Stimulated activated CD4-positive, alpha-beta T cell treated with anti-CD3 and anti-CD28 coated beads, Interleukin-2, amount 100 ng/mL, for 48 hours (primary cell): ENCODE results near the gene MCM3.
A peak's percentile ranks its signal among the peaks of the same experiment; 100 is the strongest.

Experiments
- DNase-seq, 2 donors: peaks; one replicate each; pipeline ENCODE4 v3.0.0-alpha.2; 2020

MCM3 gene

DNA sequence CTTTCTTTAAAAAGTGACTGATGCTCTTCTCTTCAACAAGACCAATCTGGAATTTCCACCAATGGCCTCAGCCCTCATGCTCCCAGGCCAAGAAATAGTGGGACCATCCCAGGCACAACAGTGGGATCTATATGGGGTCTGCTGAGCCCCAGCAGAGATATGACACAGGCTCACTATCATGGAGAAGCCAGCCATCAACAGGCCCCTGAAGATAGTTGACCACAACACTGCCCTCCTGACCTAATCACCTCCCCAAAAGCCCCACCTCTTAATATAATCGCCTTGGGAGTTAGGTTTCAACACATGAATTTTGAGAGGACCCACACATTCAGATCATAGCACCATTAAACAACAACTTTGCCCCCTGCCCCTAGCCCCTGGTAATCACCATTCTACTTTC lies 16.8 kb upstream of the MCM3 start:
- DNase-seq = no peak

DNA sequence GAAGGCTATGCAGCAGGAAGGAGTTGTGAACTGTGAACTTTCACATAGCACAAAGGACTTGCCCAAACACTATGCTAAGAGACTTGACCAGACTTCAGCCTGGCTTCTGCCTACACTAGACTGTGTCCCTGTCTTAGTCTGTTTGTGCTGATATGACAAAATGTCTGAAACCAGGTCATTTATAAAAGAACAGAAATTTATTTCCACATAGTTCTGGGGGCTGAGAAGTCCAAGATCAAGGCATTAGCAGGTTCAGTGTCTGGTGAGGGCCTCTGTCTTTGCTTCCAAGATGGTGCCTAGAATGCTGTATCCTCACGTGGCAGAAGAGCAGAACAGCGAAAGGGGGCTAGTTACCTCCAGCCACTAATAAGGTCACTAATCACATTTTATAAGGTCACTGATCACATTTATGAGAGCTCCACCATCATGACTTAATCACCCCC lies 16.0 kb upstream of the MCM3 start:
- DNase-seq = no peak

- no peak for DNase-seq
Observed at GRCh38 chr6:52299653-52300052, 15.1 kb upstream of the MCM3 start.

DNA sequence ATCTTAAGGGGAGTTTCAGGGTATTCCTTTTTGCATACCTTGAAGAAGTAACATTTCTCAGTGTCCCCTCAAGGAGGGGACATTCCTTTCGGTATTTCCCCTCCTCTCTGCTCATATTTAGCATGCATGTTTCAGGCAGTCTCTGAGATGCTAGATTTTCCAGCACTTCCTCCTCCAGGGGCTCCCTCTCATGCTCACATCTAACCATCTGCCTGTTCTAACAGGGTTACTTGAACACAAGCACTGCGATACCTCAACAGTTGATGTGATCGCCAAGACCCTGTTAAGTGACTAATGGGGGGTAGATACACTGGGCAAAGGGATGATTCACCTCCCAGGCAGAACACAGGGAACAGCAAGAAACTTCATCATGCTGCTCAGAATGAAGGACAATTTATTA lies 12.9 kb upstream of the MCM3 start:
- DNase-seq = no peak

DNA sequence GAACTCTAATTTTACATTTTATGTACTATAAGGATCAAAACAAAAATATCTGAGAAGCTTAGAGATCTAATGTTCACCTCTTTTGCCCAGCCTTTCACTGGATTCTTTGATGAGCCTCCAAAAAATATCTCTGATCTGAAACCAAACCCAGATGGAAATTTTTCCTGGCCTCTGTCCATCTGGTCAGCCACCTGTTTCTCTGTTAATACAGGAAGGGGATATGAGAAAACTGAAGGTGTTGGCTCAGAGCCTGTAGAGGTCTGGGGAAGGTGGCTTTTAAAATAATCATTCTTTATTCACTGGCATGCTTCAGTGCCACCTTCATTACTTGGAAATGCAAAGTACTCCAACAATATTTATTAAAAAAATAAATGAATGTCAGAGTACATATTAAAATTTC lies 8.5 kb upstream of the MCM3 start:
- DNase-seq = no peak

GRCh38 chr6:52288841-52289240 lies 4.3 kb upstream of the MCM3 start:
- DNase-seq = no peak

DNA sequence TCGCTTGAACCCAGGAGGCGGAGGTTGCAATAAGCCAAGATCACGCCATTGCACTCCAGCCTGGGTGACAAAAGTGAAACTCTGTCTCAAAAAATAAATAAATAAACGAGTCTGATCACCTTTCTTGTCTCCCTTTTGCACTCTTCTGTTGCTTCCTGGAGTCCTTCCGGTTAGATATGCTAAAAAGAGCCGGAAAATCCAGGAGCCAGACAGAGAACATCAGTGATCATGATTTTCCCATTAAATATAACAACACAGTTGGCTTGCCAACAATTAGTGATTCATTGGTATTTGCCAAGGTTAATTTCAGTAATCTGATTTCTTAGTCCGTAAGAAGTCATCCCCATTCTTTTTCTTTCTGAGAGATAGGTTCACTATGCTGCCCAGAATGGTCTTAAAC lies 3.7 kb upstream of the MCM3 start:
- DNase-seq = no peak

DNA sequence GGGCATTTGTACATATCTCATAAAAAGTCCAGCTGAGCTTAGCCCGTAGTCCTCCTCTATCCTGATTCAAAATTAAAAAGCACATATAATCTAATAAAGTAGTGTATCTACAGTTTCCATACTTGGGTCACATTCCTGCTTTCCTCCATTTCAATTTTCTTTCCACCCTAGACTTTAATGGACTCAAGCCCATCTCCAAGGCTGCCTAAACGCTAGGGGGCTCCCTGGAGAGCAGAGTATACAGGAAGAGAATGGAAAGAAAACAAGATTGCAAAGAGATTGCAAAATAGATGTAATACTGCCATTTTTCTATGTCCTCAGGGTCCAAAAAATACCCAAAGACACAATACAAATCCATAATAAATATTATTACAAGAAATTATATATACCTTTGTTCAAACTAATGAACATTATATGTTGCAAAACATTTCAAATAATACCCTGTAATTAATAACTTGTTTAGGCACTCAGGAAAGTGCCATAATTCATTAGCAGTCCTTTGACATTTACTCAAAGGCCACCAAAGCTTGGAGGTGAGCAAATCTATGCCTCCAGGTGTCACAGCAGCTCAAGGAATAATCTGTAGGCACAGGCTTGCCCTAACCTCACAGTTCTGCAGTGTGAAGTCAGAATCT lies 2.4 kb upstream of the MCM3 start:
- peak; percentile 57 to 70 for DNase-seq

- no peak for DNase-seq
Observed at GRCh38 chr6:52285177-52286068, 881 bp upstream of the MCM3 start.

DNA sequence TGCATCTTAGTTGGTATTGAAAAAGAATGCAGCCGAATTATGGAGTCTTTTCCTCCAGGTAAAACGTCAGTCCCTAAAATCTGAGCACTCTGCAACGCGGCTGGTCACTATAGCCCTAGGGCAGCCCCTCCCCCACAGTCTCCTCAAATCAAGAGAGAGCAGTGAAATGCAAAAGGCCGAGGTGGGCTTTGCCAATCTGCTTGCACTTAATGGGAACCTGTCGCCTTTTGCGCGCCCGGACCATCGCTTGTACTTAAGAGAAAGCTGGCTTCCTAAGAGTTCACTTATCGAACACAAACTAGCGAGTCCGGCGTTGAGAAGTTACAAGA lies 447 bp downstream of the MCM3 start:
- peak; percentile 40 to 55 for DNase-seq

GRCh38 chr6:52283111-52283510 lies 1.4 kb downstream of the MCM3 start:
- DNase-seq = no peak

GRCh38 chr6:52276130-52276529 lies 8.4 kb downstream of the MCM3 start:
- DNase-seq = no peak

DNA sequence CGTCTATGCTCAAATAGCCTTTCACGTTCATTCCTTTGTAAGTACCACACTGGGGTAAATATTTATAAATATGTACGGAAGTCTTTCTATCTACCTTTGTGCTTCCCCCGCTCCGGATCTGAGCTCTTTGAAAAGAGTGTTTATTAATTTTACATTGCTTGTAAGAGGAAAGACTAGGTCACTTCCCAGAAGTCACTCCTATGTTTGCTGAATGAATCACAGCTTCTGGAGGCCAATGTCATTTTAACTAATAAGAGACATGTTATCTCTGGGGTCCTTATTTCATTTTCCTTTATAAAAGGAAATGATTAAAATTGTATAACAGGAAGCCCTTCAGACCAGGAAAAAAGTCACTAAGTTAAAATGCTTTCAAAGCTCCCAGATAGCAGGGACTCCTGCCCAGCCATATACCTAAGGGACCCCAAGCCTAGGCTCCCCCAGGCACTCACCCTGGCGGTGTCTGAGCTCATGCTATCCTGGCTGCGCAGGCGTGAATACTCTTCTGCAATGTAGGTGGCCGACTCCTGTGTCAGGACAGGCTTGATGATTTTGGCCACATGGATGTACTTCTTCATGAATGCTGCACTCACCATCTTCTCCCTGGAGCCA lies 12.6 kb downstream of the MCM3 start:
- no peak for DNase-seq

DNA sequence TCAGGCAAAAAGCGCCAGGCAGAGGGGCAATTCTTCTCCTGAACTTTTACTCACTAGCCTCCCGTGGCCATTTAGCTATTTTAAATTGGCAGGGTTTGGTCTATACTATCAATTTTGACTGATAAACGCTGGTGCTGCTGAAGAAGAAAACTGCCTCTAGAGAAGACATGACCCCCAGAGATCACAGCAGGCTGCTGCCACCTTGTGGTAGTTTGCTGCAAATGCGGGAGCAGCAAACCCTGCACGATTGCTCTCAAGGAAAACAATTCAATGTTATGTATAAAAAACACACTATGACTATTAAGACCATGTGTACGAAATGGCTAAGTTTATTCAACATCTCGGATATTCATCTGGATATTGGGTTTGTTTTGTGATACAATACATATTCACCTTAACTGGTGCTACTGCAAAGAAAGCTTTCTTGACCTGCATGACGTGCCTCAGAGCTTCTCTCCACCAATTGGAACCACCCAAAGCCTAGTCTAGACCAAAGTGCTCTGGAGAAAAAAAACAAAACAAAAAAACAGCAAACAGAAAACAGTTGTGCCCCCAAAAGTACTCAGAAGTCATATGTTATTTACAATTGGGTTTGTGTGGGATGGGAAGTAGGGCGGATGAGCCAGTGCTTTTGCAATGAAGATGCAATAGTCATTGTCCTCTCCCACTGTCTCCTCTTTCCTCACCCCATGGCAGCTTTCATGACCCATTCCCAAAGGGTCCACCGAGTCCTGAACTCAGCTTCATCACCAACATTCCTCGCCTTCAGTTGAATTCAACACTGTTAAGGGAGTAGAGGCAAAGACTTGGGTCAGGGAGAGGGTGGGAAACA lies 20.6 kb downstream of the MCM3 start:
- DNase-seq = peak; percentile 64 to 68

DNA sequence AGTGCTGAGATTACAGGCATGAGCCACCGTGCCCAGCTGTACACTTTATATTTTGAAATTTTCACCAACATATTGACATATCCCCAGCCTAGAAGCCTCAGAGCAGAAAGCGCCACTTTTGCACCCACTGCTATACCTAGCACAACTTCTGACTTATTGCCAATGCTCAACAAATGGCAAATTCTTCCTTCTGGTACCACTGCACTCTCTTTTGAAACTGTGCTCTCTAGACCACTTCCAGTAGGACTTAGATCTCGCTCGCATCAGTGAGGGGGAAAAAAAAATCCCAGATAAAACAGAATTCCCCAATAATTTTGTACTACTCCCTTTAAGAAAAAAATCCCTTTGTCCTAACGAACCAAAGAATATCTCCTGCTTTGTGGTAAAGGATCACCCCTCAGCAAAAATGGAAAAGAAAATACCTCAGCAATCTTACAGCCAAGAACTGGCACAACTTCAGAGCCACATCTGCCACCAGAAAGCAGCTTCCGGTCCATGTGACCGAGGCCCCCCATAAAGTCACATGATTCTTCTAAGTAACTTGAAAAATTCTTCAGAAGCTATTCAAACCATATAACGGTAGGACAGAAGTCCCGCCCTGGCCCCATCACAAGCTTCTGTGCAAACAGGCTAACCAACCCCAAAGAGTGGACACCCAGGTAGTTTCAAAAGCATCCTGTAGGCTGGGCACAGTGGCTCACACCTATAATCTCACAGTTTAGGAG lies 21.8 kb downstream of the MCM3 start:
- no peak for DNase-seq

- DNase-seq = no peak
Observed at GRCh38 chr6:52261229-52261628, 23.3 kb downstream of the MCM3 start.

DNA sequence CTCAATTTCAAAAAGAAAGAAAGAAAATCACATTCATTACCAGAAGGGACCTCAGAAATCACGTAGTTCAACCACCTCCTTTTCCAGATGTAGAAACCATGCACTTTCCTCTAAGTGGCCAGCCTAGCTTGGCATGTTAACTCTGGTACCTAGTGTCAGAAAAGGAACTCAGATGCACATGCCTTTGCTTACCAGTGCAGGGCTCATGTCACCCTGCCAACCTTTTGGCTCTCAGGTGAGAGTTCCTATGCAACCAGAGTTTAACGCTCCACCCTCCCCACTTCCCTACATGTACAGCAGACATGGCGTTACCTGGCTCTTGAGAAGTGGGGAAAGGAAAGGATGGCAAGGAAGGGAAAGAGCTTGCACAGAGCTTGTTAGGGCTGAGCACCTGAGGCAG lies 23.9 kb downstream of the MCM3 start:
- no peak for DNase-seq

- DNase-seq = no peak
Observed at GRCh38 chr6:52255434-52255833, 29.1 kb downstream of the MCM3 start.

DNA sequence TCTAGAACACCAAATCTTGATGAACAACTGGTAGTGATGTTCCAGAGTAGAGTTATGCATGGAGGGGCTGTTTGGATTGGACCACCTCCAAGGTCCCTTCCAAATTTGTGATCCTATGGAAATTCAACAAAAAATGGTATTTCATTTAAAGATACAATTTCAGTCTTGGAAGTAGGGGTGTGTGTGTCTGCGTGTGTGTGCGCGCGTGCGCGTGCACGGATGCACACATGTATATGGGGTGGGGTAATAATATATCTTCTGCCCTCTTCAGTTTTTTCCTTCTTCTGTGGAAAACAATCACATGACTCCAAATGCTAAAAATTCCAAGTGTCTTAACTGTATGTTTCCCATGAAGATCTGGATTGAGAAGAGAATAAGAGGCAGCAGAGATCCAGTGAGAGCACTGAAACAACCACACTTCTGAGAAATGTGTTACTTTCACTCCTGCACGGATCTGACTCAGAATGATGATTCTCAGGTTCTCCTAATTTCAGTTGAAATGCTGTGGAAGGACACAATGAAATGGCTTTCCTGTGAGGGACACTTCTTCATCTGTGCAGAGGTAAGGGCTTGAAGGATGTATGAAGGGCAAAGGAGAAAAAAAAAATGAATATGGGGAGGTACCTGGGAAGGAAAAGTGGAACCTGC lies 29.7 kb downstream of the MCM3 start:
- DNase-seq = no peak

DNA sequence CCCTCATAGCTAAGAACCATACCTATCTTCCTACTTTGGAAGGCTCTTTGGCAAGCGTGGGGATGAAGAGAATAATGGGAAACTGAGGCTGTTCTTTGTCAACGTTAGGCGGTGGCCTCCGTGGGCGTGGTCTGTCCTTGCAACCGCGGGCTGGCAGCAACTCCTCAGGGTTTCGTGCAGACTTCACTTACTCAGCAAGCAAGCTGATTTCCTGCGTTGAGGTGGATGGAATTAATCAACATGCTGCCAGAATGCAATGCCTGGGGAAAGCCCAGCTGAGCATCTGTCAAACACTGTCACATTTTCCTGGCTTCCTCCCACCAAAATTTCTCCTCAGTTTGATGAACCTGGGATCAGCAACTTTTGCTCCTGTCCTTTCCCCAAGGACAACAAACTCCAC lies 31.0 kb downstream of the MCM3 start:
- DNase-seq = peak in 1 of 2 donors; percentile 45

DNA sequence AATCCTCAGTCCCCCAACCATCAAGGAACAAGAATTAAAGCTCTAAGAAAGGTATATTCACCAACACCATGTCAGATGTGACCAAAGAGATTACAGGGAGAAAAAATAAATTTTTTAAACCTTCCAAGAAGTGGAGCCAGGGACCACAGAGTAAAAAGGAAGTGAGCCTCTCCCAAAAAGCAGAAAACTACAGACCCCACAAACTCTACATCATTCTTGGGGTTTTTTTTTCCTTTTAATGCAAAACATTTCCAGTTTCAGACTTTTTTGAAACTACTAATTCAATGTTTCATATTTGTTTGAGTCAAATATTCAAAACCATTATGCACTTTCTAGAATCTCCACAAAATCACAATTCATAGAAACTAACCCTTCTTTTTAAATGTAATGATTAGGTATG lies 33.4 kb downstream of the MCM3 start:
- DNase-seq = no peak

DNA sequence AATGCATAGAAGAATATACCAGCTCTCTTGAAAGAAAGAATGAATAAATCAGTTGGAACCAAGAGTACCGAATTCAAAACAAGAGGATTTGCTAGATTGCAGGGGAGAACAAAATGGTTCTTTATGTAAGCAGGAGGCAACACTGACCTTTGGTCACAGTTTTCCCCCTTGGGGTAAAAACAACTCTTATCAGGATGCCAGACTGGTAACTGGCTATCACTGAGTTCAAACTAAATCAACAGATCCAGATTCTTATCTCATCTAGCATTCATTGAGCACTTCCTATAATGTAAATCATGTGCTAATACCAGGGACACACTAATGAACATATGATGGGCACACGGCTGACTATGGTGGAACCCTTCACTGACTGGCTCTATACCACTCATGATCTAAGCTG lies 35.5 kb downstream of the MCM3 start:
- no peak for DNase-seq
